Endothelial cell of hepatic sinusoid (primary cell): Measurements from ENCODE around the gene AGAP3.

Experiments used
- in situ Hi-C: cut with HindIII; loops from 2 replicates; pipeline ENCODE4 v1.10.0; 2017; ENCODE audit warnings: low sequenced_read_pairs

AGAP3 gene

DNA sequence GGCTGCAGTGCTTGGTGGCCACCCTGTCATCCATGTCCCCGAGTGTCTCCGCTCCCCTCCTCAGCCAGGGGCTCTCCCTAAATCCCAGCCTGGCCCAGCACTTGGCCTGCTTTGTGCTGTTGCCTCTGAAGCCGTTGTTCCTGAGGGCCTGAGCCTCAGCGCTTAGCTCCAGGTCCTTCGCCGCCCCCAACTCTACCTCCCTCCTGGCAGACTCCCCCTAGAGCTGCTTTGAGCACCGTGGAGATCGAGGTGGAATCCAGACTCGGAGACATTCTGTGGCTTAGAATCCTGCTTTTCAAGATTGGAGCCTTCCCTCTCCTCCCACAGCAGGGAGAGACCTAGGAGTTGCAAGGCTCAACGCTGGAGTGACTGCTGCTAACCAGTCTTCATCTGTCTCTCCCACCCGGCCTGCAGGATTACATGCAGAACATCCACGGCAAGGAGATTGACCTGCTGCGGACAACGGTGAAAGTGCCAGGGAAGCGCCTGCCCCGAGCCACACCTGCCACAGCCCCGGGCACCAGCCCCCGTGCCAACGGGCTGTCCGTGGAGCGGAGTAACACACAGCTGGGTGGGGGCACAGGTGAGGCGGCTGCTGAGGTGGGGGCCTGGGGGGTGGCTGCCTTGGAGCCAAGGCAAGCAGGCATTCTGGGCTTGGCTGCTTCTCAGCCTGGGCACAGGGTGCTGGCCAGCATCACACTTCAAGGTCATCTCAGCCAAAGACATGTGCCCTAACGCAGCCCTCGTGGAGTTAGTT lies 47.9 kb downstream of the AGAP3 start:
- in situ Hi-C loops, result loop anchor here (10.0 kb wide), 1 partner anchor 91 kb away; the partner anchor contains the start of gene ABCF2

DNA sequence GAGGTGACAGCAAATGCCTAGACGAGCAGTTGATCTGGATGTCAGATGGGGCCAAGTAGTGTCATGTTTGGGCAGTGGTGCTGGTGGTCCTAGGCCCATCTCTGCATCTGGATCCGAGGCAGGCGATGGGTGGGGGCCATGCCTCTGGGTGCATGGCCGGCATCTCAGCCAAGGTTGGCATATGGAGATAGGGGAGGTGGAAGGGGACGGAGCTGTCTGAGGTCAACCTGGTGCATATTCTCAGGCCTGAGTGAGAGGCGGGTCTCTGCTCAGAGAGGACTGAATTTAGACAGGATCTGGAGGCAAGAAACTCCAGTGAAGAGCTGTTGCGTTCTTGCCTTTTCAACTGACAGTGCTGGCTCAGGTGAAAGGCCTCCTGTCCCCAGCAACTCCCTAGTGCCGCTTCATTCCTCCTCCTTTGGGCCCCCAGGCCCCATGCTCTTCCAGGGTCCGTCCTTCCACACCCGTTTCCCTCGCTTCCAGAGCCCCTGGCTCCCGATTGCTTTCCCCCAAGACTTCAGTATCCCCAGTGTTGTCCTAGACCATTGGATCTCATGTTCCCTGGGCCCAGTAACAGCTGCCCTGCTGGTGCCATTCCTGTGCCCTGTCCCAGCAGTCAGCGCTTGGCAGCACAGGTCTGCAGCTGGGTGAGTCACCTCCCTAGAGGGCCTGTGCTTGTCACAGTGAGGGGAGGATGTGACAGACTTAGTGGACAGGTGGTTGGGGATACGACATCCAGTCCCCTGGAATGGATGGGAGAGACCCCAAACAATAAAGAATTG lies 48.7 kb downstream of the AGAP3 start:
- in situ Hi-C loops, result loop anchor here (10.0 kb wide), 1 partner anchor 90 kb away; the partner anchor contains the start of gene ABCF2

DNA sequence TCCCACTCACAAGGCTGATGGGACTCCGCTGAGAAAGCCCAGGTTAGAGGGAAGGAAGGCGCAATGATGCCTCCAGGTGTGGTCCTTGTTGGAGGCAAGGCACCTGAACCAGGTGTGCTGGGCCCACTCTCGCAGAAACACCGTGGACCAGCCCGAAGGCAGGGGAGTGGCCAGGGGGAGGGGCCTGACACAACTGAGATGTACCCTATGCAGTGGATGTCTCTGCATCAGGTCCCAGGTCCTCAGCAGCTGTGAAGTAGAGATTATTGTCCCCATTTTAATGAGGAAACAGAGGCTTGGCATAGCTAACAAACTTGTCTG lies 49.2 kb downstream of the AGAP3 start:
- in situ Hi-C loops, result loop anchor here (10.0 kb wide), 1 partner anchor 89 kb away; the partner anchor contains the start of gene ABCF2

DNA sequence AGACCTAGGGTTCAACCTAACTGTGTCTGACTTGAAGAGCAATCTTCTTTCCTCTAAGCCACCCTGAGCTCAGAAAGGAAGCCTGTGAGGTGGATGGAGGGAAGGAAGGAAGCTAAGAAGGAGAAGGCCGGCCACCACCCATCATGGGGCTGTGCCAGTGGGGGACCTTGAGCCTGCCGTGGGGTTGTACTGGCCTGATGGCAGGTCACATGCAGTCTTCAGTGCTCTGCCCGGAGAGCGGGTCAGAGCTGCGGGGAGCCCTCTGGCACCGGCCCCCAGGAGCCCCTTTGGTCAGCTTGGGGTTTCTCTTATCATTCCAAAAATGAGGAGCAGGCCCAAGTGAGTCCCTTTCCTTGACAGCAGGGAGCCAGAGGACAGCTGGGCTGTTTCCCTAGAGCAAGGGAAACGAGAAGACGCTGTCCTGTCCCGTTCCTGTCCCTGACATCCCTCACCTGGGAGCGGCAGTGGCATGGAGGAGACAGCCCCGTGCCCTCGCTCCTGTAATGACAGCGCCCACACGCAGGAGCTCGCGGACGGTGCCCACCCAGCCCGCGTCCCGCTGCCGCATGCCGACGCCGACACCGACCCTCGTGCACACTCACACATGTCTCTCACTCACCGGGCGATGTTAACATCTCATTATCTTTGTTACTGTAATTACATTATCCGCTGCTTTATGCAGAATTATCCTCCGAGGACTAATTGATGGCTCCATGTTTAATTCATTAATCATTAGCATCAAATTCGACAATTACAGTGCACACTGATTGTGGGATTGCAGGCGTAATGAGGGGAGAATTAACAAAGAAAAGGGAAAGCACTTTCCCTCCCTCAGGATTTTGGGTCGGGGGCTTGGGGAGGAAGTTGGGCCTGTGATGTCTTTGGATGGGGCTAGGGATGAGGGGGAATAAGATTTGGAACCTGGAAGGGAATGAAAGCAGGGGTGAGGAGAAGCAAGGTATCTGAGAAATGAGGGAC lies 49.9 kb downstream of the AGAP3 start:
- in situ Hi-C loops, result loop anchor here (10.0 kb wide), 1 partner anchor 89 kb away; the partner anchor contains the start of gene ABCF2

DNA sequence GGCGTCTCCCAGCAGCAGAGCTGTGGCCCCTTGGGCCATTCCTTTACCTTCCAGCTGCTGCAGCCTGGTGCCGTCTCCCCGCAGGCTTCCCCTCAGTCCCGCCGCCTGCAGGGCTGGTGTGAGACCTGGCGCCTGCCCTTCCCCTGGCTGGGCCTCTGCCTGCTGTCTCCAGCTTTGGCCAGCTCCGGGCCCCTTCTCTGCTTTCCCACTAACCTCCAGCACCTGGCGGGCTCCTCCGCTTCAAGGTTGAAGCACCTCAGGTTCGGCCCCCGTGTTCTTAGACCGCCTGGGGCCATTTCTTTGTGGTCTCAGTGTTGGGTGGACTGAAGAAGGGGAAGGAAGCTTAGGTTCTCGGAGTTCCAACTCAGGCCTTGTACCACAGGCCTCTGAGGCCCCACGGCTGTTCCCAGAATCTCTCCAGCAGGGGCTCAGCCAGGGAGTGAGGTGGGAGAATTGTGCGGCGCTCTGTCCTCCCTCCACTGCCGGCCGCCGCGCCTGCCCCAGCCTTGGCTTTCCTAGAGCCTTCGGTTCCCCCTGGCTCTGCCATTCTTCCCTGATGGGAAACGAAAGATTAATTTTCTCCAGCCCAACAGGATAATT lies 50.9 kb downstream of the AGAP3 start:
- in situ Hi-C loops, result loop anchor here (10.0 kb wide), 1 partner anchor 88 kb away; the partner anchor contains the start of gene ABCF2

DNA sequence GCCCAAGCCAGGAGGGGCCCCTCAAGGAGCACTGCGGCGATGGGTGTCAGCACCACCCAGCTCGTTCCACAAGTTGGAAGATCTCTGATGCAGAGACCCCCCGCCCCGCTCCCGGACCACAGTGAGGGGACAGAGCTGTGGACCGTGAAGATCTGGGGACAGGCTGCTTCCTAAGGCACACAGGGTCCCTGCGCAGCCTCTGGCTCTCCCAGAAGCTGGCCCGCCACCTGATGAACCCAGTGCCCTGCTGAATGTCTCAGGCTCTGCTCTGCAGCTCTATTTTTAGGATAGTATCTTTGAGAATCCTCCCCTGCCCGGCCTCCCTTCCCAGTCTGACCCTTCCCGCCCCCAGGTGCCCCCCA lies 51.5 kb downstream of the AGAP3 start:
- in situ Hi-C loops, result loop anchor here (10.0 kb wide), 1 partner anchor 87 kb away; the partner anchor contains the start of gene ABCF2

DNA sequence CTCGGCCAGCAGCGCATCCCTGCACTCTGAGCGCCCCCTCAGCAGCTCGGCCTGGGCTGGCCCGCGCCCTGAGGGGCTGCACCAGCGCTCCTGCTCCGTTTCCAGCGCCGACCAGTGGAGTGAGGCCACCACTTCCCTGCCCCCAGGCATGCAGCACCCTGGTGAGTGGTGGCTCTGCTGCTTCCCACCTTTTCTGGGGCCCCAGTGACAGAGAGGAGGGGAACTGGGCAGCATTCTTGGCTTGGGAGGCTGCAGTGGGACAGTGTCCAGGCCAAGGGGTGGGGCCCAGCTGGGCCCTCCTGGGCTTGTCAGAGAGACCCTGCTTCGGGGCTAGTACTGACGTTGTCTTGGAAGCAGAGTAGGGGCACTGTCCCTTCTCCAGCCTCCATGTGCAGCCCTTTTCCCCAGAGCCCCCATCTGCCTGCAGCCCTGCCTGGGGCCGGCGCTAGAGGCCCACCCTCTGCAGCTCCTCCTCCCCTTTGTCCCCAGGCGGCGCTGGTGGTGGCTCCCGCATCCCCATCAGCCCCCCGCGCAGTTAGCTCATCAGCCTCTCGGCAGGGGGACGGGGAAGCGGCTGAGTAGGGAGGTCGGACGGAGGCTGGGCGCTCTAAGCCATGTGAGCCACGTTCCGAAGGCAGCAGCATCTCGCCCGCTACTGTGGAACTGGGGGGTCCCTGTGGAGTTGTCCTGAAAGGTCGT lies 52.0 kb downstream of the AGAP3 start:
- in situ Hi-C loops, result loop anchor here (10.0 kb wide), 1 partner anchor 86 kb away; the partner anchor contains the start of gene ABCF2

DNA sequence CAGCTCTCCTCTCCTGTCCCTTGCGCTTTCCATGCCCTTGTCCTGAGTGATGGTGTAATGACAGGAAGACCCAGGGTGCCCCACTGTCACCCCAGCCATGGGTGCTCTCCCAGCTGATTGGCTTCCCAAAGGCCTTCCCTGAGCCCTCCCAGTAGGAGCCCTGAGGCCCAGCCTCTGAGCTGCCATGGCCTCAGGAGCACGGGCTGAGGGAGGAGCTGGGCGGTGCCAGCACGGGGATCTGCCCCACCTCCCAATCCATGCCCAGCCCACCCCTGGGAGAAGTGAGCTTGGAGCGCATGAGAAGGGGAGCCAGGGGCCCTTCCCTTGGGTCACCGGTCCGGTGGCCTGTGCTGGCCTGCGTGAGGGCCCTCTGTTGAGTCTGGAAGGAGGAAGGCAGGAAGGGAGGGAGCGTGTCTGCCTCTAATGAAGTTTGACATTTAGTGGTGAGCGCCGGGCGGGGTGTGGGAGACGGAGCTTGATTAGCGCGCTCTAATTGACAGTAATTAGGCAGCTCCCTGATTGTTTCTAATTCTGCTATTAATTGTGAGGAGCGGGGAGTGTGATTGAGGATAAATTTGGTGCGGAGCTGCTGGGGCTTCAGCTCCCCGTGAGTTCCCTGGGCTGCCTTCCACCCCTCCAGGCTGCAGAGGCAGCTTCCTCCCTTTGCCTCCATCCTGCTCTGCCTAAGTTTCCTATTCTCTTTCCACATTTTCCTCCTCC lies 53.0 kb downstream of the AGAP3 start:
- in situ Hi-C loops, result loop anchor here (10.0 kb wide), 1 partner anchor 86 kb away; the partner anchor contains the start of gene ABCF2

DNA sequence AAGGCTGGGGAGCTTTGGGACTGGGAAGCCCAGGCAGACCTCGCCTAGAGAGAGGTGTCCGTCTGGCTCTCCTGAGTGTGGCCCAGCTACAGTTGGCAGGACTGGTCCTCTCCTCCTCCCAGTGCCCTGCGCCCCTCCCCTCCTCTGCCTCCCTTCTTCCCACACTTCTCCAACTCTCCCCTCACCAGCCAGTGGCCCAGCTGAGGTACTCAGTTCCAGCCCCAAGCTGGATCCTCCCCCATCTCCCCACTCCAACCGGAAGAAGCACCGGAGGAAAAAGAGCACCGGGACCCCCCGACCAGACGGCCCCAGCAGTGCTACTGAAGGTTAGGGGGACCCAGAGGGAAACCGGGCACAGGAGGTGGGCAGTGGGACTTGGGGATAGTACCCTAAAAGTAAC lies 53.5 kb downstream of the AGAP3 start:
- in situ Hi-C loops, result loop anchor here (10.0 kb wide), 1 partner anchor 85 kb away; the partner anchor contains the start of gene ABCF2

DNA sequence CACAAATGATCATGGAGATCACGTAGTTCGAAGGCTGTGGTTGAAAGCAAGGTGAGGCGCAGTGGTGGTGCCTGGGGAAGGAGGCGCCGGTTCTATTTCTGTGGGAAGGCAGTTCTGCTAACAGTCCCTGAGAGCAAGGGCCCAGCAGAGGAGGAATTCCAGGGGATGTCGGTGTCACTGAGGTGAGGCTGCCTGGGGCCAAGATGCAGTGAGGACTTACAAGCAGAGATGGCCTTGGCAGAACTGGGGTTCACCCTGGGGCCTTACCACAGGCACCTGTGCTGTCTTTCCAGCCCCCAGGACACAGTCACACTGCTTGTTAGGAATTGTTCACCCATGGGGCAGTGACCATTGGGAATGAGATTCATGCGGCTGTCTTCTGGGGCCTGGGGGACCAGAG lies 54.6 kb downstream of the AGAP3 start:
- in situ Hi-C loops, result no loop called here

DNA sequence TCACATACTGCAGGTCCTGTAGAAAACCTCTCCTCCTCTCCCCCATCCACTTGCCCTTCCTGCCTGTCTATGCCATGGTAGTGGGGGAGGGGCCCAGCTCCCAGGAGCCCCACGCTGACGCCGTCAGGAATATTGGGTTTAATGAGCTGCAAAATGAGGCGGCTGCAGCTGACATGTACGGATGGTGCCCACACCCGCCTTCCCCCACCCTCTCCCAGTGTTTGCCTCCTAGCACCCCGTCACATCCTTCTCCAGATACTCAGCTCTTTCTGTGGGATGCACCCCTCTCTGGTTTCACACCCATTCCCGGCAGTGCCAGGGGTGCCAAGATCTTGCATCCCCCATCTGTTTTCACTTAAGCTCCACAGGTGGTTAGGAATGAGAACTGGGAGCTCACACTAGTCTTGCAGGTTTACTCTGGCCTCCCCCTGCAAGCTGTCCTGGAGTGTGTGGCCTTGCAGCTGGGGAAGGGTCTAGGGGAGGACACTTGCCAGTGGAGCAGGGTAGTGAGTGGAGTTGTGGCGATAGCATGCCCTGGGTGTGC lies 55.1 kb downstream of the AGAP3 start:
- in situ Hi-C loops, result no loop called here

DNA sequence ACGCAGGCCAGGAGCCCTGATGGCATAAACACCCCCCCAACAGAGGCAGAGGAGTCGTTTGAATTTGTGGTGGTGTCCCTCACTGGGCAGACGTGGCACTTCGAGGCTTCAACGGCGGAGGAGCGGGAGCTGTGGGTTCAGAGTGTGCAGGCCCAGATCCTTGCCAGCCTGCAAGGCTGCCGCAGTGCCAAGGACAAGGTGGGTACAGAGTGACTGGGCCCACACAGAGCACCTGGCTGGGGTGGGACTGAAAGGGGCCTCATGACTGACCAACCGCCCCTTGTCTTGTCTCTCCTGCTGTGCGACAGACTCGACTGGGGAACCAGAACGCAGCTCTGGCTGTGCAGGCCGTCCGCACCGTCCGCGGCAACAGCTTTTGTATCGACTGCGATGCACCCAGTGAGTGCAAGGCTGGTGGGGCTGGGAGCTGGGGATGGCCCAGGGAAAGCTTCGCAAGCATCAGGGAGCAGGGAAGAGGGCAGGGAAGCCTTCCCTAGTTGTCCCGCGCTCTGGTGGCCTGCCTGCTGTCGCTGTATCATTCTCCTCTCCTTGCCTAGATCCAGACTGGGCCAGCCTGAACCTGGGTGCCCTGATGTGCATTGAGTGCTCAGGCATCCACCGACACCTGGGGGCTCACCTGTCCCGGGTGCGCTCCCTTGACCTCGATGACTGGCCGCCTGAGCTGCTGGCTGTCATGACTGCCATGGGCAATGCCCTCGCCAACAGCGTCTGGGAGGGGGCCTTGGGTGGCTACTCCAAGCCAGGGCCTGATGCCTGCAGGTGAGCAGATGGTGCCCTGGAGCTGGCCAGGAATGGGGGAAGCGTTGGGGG lies 55.8 kb downstream of the AGAP3 start:
- in situ Hi-C loops, result no loop called here

DNA sequence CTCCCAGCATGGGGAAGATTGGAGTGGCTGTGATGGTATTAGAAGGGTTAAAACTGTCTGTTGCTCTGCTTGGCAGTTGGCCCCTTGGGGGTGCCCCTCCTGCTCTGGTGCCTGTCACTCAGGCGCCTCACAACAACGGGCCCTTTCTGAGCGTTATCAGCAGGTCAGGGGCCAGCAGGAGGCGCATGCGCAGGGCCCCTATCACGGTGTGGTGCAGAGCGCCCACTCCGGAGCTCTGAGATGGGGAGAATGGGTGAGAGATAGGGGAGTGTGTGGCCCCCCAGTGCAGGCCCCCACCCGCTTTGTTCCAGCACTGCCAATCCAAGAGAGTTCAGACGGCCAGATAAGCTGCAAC lies 56.4 kb downstream of the AGAP3 start:
- in situ Hi-C loops, result no loop called here

DNA sequence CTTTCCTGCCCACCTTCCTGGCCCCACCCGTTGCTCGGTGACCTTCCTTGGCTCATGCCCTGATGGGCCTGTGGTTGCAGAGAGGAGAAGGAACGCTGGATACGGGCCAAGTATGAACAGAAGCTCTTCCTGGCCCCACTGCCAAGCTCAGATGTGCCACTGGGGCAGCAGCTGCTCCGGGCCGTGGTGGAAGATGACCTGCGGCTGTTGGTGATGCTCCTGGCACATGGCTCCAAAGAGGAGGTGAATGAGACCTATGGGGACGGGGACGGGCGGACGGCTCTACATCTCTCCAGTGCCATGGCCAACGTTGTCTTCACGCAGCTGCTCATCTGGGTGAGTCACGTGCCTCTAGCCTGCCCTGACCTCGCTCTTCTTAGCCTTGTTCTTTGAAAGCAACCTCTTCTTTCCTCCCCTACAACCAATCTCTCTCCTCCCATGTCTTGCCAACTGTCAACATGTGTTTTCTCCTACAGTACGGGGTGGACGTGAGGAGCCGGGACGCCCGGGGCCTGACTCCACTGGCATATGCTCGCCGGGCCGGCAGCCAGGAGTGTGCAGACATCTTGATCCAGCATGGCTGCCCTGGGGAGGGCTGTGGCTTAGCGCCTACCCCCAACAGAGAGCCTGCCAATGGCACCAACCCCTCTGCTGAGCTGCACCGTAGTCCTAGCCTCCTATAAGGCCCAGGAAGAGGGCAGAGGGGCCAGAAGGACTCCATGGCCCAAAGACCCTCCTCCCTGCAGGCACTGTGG lies 57.2 kb downstream of the AGAP3 start:
- in situ Hi-C loops, result no loop called here

DNA sequence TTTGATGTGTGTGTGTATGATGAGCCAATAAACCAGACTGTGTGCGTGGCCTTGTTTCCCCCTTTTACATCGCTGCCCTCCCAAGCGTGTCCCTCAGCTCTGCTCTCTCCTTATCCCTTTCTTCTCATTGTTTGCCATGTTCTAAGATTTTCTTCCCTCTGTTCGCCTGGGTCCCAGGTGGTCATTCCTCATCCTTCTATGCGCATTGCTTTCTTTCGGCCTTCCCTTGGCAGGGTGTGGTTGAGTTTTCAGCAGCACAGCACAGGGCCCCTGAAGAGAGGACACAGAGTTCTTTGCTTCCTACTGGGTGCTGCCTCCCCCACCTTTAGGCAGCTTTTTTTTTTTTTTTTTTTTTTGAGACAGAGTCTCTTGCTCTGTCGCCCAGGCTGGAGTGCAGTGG lies 58.1 kb downstream of the AGAP3 start:
- in situ Hi-C loops, result no loop called here

DNA sequence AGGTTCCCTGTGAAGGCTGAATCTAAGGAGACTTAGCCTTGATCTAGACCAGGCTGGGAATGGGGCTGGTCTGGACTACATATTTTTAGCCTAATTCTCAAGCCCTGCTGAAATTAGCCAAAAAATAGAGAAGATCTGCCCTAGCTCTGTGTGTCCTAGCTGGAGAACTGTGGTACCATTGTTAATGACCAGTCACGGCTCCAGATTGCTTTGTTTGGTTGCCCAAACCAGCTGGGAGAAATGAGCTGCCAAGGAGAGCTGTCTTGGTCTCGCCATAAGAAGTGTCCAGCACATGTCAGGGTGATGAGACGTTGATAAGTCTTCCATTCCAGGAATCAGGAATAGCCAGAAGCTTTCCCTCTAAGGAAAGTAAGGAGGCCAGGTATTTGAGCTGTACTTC lies 60.5 kb downstream of the AGAP3 start:
- in situ Hi-C loops, result loop anchor here (5.0 kb wide), 2 partner anchors 134 to 156 kb away; no protein-coding TSS in a partner anchor
